GM21576 (cell line): Measurements from ENCODE around the gene SLFN12L.

Source experiments
- ATAC-seq: cut with Tn5 transposase; IDR thresholded peaks from one replicate; pipeline ENCODE4 v1.9.1; 2021; ENCODE audit warnings: mild to moderate bottlenecking, moderate library complexity; ENCODE audit not compliant: unreplicated experiment

SLFN12L gene

GRCh38 chr17:35433075-35433894 lies 104.2 kb downstream of the SLFN12L start:
- no peak for ATAC-seq

- peak; percentile 73 for ATAC-seq
Measured at GRCh38 chr17:35432176-35433074, 105.1 kb downstream of the SLFN12L start, which contains the start of gene SLFN12. Gene SLFN12 (minus strand): TSS chr17:35432500. CDS start chr17:35423028, 9,472 bp downstream.

- no peak for ATAC-seq
Measured at GRCh38 chr17:35429702-35430101, 107.8 kb downstream of the SLFN12L start.

- ATAC-seq, result no peak
Measured at GRCh38 chr17:35428229-35428628, 109.2 kb downstream of the SLFN12L start.

GRCh38 chr17:35423761-35424160 lies 113.7 kb downstream of the SLFN12L start:
- ATAC-seq, result no peak
